ENCODE data around the gene PLB1. TPM values are rescaled to one million over a fixed set of nuclear protein-coding genes. Genes with fewer than 3 reads are reported as not detected.
A peak's percentile ranks its signal among the peaks of the same experiment; 100 is the strongest.
"Not testable (repeated sequence)": the region's sequence is repeated elsewhere in the genome, so short reads cannot be mapped to it uniquely, and the experiment has no call there.

The PLB1 gene
- total RNA-seq, 1 experiment from 2014 or later: 1.4 TPM

GRCh38 chr2:28665811-28666377 lies 170.0 kb downstream of the PLB1 start:
- DNase-seq (ENCODE audit: low read depth): not testable (repeated sequence)

GRCh38 chr2:28666496-28667184 lies 170.8 kb downstream of the PLB1 start:
- no peak for DNase-seq (ENCODE audit: low read depth)

GRCh38 chr2:28667261-28667660 lies 171.4 kb downstream of the PLB1 start:
- DNase-seq (ENCODE audit: low read depth): no peak

- no peak for DNase-seq (ENCODE audit: low read depth)
Observed at GRCh38 chr2:28668106-28668814, 172.4 kb downstream of the PLB1 start.

GRCh38 chr2:28668880-28669279 lies 173.0 kb downstream of the PLB1 start:
- DNase-seq (ENCODE audit: low read depth): no peak

GRCh38 chr2:28670856-28671255 lies 175.0 kb downstream of the PLB1 start:
- DNase-seq (ENCODE audit: low read depth): no peak

- no peak for DNase-seq (ENCODE audit: low read depth)
Observed at GRCh38 chr2:28673338-28673737, 177.5 kb downstream of the PLB1 start.

- DNase-seq (ENCODE audit: low read depth): no peak
Observed at GRCh38 chr2:28674062-28674712, 178.3 kb downstream of the PLB1 start.

- no peak for DNase-seq (ENCODE audit: low read depth)
Observed at GRCh38 chr2:28674713-28675068, 178.8 kb downstream of the PLB1 start.

GRCh38 chr2:28676152-28676835 lies 180.4 kb downstream of the PLB1 start:
- DNase-seq (ENCODE audit: low read depth): no peak

- no peak for DNase-seq (ENCODE audit: low read depth)
Observed at GRCh38 chr2:28678175-28678855, 182.5 kb downstream of the PLB1 start.

GRCh38 chr2:28678944-28679343 lies 183.1 kb downstream of the PLB1 start:
- no peak for DNase-seq (ENCODE audit: low read depth)

GRCh38 chr2:28680657-28681056 lies 184.8 kb downstream of the PLB1 start:
- DNase-seq (ENCODE audit: low read depth): no peak

- DNase-seq (ENCODE audit: low read depth): no peak
Observed at GRCh38 chr2:28681158-28681571, 185.3 kb downstream of the PLB1 start.

GRCh38 chr2:28681606-28682005 lies 185.7 kb downstream of the PLB1 start:
- DNase-seq (ENCODE audit: low read depth): no peak

- peak; percentile 95 for DNase-seq (ENCODE audit: low read depth)
Observed at GRCh38 chr2:28683100-28683706, 187.3 kb downstream of the PLB1 start.

GRCh38 chr2:28684142-28684858 lies 188.4 kb downstream of the PLB1 start:
- no peak for DNase-seq (ENCODE audit: low read depth)

- no peak for DNase-seq (ENCODE audit: low read depth)
Observed at GRCh38 chr2:28687171-28687570, 191.3 kb downstream of the PLB1 start.

- DNase-seq (ENCODE audit: low read depth): no peak
Observed at GRCh38 chr2:28687640-28688385, 192.0 kb downstream of the PLB1 start.
